Stromal cell of bone marrow (primary cell): ENCODE results near the gene MSI2.

Source experiments
- DNase-seq: peaks from one replicate; pipeline ENCODE4 v3.0.0-alpha.2; 2012; ENCODE audit warnings: low read depth

Gene MSI2

GRCh38 chr17:57416369-57416768, 160.0 kb downstream of the MSI2 start:
- no peak for DNase-seq

- no peak for DNase-seq
Measured at GRCh38 chr17:57417956-57418355, 161.6 kb downstream of the MSI2 start.

GRCh38 chr17:57418463-57419246, 162.3 kb downstream of the MSI2 start:
- DNase-seq = no peak

- no peak for DNase-seq
Measured at GRCh38 chr17:57419940-57420550, 163.7 kb downstream of the MSI2 start.

- DNase-seq = no peak
Measured at GRCh38 chr17:57420734-57421717, 164.7 kb downstream of the MSI2 start.

- DNase-seq = peak; percentile 38
Measured at GRCh38 chr17:57422574-57423164, 166.3 kb downstream of the MSI2 start.

GRCh38 chr17:57423541-57423940, 167.2 kb downstream of the MSI2 start:
- no peak for DNase-seq

GRCh38 chr17:57424273-57424672, 167.9 kb downstream of the MSI2 start:
- no peak for DNase-seq

GRCh38 chr17:57424777-57425188, 168.5 kb downstream of the MSI2 start:
- no peak for DNase-seq

- DNase-seq = no peak
Measured at GRCh38 chr17:57425431-57425830, 169.1 kb downstream of the MSI2 start.

GRCh38 chr17:57425903-57426880, 169.9 kb downstream of the MSI2 start:
- no peak for DNase-seq

GRCh38 chr17:57429966-57430365, 173.6 kb downstream of the MSI2 start:
- no peak for DNase-seq

GRCh38 chr17:57431415-57431814, 175.1 kb downstream of the MSI2 start:
- DNase-seq = no peak

- no peak for DNase-seq
Measured at GRCh38 chr17:57432507-57433277, 176.4 kb downstream of the MSI2 start.

- DNase-seq = no peak
Measured at GRCh38 chr17:57433452-57433851, 177.1 kb downstream of the MSI2 start.

GRCh38 chr17:57434361-57434760, 178.0 kb downstream of the MSI2 start:
- no peak for DNase-seq

- DNase-seq = no peak
Measured at GRCh38 chr17:57436565-57436964, 180.2 kb downstream of the MSI2 start.

- no peak for DNase-seq
Measured at GRCh38 chr17:57438066-57438731, 181.9 kb downstream of the MSI2 start.

- no peak for DNase-seq
Measured at GRCh38 chr17:57439651-57440050, 183.3 kb downstream of the MSI2 start.
